Upper lobe of right lung (tissue), 1 donor: Measurements from ENCODE around the gene UNC5C. TPM values are rescaled to one million over a fixed set of nuclear protein-coding genes. Genes with fewer than 3 reads are reported as not detected.

Experiments used
- ATAC-seq: fragments of 200-7000 bp; cut with Tn5 transposase; one replicate; pipeline ENCODE4 v1.9.1; 2020; ENCODE audit warnings: mild to moderate bottlenecking, moderate library complexity
- DNase-seq: peaks from one replicate; pipeline ENCODE4 v3.0.0-alpha.2; 2020
- H3K27ac ChIP-seq: fragments of 200-600 bp; one replicate; pipeline ENCODE4 v1.8.0; 2022
- H3K27me3 ChIP-seq: fragments of 200-600 bp; one replicate; pipeline ENCODE4 v1.8.0; 2022; ENCODE audit warnings: mild to moderate bottlenecking
- H3K36me3 ChIP-seq: fragments of 200-600 bp; one replicate; pipeline ENCODE4 v1.8.0; 2022
- H3K4me1 ChIP-seq: fragments of 200-600 bp; one replicate; pipeline ENCODE4 v1.8.0; 2022
- H3K4me3 ChIP-seq: fragments of 200-600 bp; one replicate; pipeline ENCODE4 v1.8.0; 2022; ENCODE audit warnings: mild to moderate bottlenecking
- H3K9me3 ChIP-seq: fragments of 200-600 bp; one replicate; pipeline ENCODE4 v1.8.0; 2022
- CTCF ChIP-seq: fragments of 200-600 bp; IDR thresholded peaks from one replicate; pipeline ENCODE4 v1.8.0; 2022; ENCODE audit warnings: antibody characterized with exemption
- intact Hi-C: fragments of 100-400 bp; cut with DNase I; formaldehyde crosslinking; loops from one replicate; pipeline ENCODE4 v1.11.0; 2022
- total RNA-seq: library from RNA; stranded (reverse); fragmentation: NEBNext Ultra II Directional; extraction: Animal tissue kit (Norgen Biotek cat#: 25700); gene quantifications from one replicate; pipeline ENCODE4 v1.2.1, GENCODE V29; 2021
- donor health status: DM: no; HTN: yes; CAD: no; lungs with severe emphysema.

UNC5C gene
- total RNA-seq, 1 donor from 2014 or later, result 6.7 TPM

GRCh38 chr4:95318483-95318882, 230.3 kb downstream of the UNC5C start:
- Histone ChIP-seq H3K36me3 (no peaks in the 10 kb centered on the region), H3K9me3 (no peaks in the 10 kb centered on the region), H3K4me1 (no peaks in the 10 kb centered on the region), H3K27ac (no peak overlapping the region), H3K4me3 (no peak overlapping the region), H3K27me3 (no peaks in the 10 kb centered on the region)
- TF ChIP-seq CTCF, result no peak
- DNase-seq (no peak), ATAC-seq (no peak)
- intact Hi-C loops, result no loop called here

GRCh38 chr4:95318044-95318443, 230.7 kb downstream of the UNC5C start:
- H3K27me3 ChIP-seq, result no peaks in the 10 kb centered on the region
- H3K27ac ChIP-seq, result no peak overlapping the region
- no peak for TF ChIP-seq CTCF
- intact Hi-C loops, result no loop called here
- no peak for ATAC-seq
- no peaks in the 10 kb centered on the region for H3K9me3 ChIP-seq
- no peaks in the 10 kb centered on the region for H3K36me3 ChIP-seq
- no peak for DNase-seq
- H3K4me1 ChIP-seq, result no peaks in the 10 kb centered on the region
- no peak overlapping the region for H3K4me3 ChIP-seq

- ATAC-seq (no peak), DNase-seq (no peak)
- intact Hi-C loops, result no loop called here
- H3K27me3 ChIP-seq, result no peaks in the 10 kb centered on the region
- no peaks in the 10 kb centered on the region for H3K9me3 ChIP-seq
- TF ChIP-seq CTCF, result no peak
- H3K4me3 ChIP-seq, result no peak overlapping the region
- no peaks in the 10 kb centered on the region for H3K36me3 ChIP-seq
- H3K27ac ChIP-seq, result no peak overlapping the region
- no peaks in the 10 kb centered on the region for H3K4me1 ChIP-seq
Measured at GRCh38 chr4:95317085-95317793, 231.5 kb downstream of the UNC5C start.

GRCh38 chr4:95314573-95314972, 234.2 kb downstream of the UNC5C start:
- no peak for DNase-seq
- intact Hi-C loops, result no loop called here
- H3K4me3 ChIP-seq, result no peak overlapping the region
- H3K27ac ChIP-seq, result no peak overlapping the region
- H3K27me3 ChIP-seq, result no peaks in the 10 kb centered on the region
- no peaks in the 10 kb centered on the region for H3K4me1 ChIP-seq
- no peaks in the 10 kb centered on the region for H3K9me3 ChIP-seq
- TF ChIP-seq CTCF, result no peak
- no peak for ATAC-seq
- no peaks in the 10 kb centered on the region for H3K36me3 ChIP-seq

GRCh38 chr4:95304898-95305297, 243.9 kb downstream of the UNC5C start:
- Histone ChIP-seq H3K27me3 (no peaks in the 10 kb centered on the region), H3K36me3 (no peaks in the 10 kb centered on the region), H3K27ac (no peak overlapping the region), H3K4me1 (no peaks in the 10 kb centered on the region), H3K9me3 (no peaks in the 10 kb centered on the region), H3K4me3 (no peak overlapping the region)
- no peak for TF ChIP-seq CTCF
- DNase-seq (no peak), ATAC-seq (peak; percentile 95)
- intact Hi-C loops, result no loop called here

GRCh38 chr4:95300304-95300703, 248.5 kb downstream of the UNC5C start:
- ATAC-seq (no peak), DNase-seq (no peak)
- H3K36me3 ChIP-seq, result no peaks in the 10 kb centered on the region
- TF ChIP-seq CTCF, result no peak
- intact Hi-C loops, result no loop called here
- H3K9me3 ChIP-seq, result no peaks in the 10 kb centered on the region
- H3K4me3 ChIP-seq, result no peak overlapping the region
- no peaks in the 10 kb centered on the region for H3K27me3 ChIP-seq
- H3K4me1 ChIP-seq, result no peaks in the 10 kb centered on the region
- H3K27ac ChIP-seq, result no peak overlapping the region
